H54 (cell line): ENCODE data around the gene SHC4.

Experiments used
- DNase-seq: peaks from one replicate; pipeline ENCODE4 v3.0.0; 2011; ENCODE audit warnings: low spot score, mixed read lengths; ENCODE audit not compliant: insufficient read length
- FAIRE-seq: peaks from 3 replicates; lab custom pipeline; 2011; peaks lifted over from hg19 to GRCh38; lab: Jason Lieb, UNC
- POLR2A ChIP-seq: IDR thresholded peaks from 2 replicates; pipeline ENCODE4 v1.6.1; 2011; ENCODE audit warnings: low read depth, mild to moderate bottlenecking, low read length

SHC4 gene

GRCh38 chr15:48896869-48897814 lies 66.6 kb downstream of the SHC4 start:
- FAIRE-seq (no peak), DNase-seq (no peak)
- no peak for TF ChIP-seq POLR2A

- DNase-seq (no peak), FAIRE-seq (no peak)
- TF ChIP-seq POLR2A, result no peak
Measured at GRCh38 chr15:48893311-48893710, 70.4 kb downstream of the SHC4 start.

- FAIRE-seq (no peak), DNase-seq (no peak)
- TF ChIP-seq POLR2A, result no peak
Measured at GRCh38 chr15:48891232-48891765, 72.4 kb downstream of the SHC4 start.

- no peak for TF ChIP-seq POLR2A
- no peak for FAIRE-seq
- no peak for DNase-seq
Measured at GRCh38 chr15:48890375-48890972, 73.2 kb downstream of the SHC4 start.

GRCh38 chr15:48889925-48890324 lies 73.8 kb downstream of the SHC4 start:
- no peak for DNase-seq
- TF ChIP-seq POLR2A, result no peak
- FAIRE-seq, result no peak

GRCh38 chr15:48888836-48889235 lies 74.9 kb downstream of the SHC4 start:
- no peak for FAIRE-seq

GRCh38 chr15:48888191-48888590 lies 75.5 kb downstream of the SHC4 start:
- TF ChIP-seq POLR2A, result no peak
- DNase-seq (no peak), FAIRE-seq (no peak)

More at GRCh38 chr15:48888836-48889235, 74.9 kb downstream of the SHC4 start:
- no peak for DNase-seq
- TF ChIP-seq POLR2A, result no peak

GRCh38 chr15:48887144-48887543 lies 76.6 kb downstream of the SHC4 start:
- TF ChIP-seq POLR2A, result no peak
- FAIRE-seq, result no peak
- no peak for DNase-seq

GRCh38 chr15:48883699-48884098 lies 80.0 kb downstream of the SHC4 start:
- DNase-seq, result no peak
- FAIRE-seq, result no peak
- no peak for TF ChIP-seq POLR2A

- TF ChIP-seq POLR2A, result no peak
- no peak for FAIRE-seq
- no peak for DNase-seq
Measured at GRCh38 chr15:48880070-48880634, 83.6 kb downstream of the SHC4 start.

GRCh38 chr15:48877630-48878595 lies 85.8 kb downstream of the SHC4 start, which contains the start of gene EID1:
Gene EID1 (plus strand): TSS chr15:48878134. CDS start chr15:48878177, 43 bp downstream.
- FAIRE-seq, result peak; percentile 80

GRCh38 chr15:48876057-48876456 lies 87.7 kb downstream of the SHC4 start:
- TF ChIP-seq POLR2A, result no peak
- FAIRE-seq (no peak), DNase-seq (no peak)

More at GRCh38 chr15:48877630-48878595, 85.8 kb downstream of the SHC4 start, which contains the start of gene EID1:
- DNase-seq, result peak; percentile 37
- TF ChIP-seq POLR2A, result peak; percentile 86
